IPS-20b (cell line): ENCODE measurements around the gene FANCF.

Source experiments
- H3K27ac ChIP-seq: one replicate; pipeline ENCODE4 v1.5.1; 2013; ENCODE audit warnings: low read length
- H3K27me3 ChIP-seq: 2 replicates; pipeline ENCODE4 v1.6.1; 2013; ENCODE audit warnings: mild to moderate bottlenecking, low read length, inconsistent platforms; ENCODE audit not compliant: insufficient read depth
- H3K36me3 ChIP-seq: 2 replicates; pipeline ENCODE4 v1.6.1; 2013; ENCODE audit warnings: low read depth, mild to moderate bottlenecking, inconsistent platforms, low read length, moderate library complexity; ENCODE audit not compliant: insufficient read depth
- H3K4me1 ChIP-seq: 2 replicates; pipeline ENCODE4 v1.6.1; 2013; ENCODE audit warnings: mild to moderate bottlenecking, control low read depth, inconsistent platforms, low read length, moderate library complexity; ENCODE audit not compliant: insufficient read depth
- H3K4me3 ChIP-seq: 2 replicates; pipeline ENCODE4 v1.5.1; 2013; ENCODE audit warnings: mild to moderate bottlenecking, low read length, inconsistent platforms
- H3K9ac ChIP-seq: 2 replicates; pipeline ENCODE4 v1.6.1; 2013; ENCODE audit warnings: low read depth, mild to moderate bottlenecking, inconsistent platforms, low read length, moderate library complexity
- H3K9me3 ChIP-seq: 2 replicates; pipeline ENCODE4 v1.6.1; 2013; ENCODE audit warnings: mild to moderate bottlenecking, low read depth, low read length, inconsistent platforms; ENCODE audit not compliant: insufficient read depth

FANCF gene, protein sequence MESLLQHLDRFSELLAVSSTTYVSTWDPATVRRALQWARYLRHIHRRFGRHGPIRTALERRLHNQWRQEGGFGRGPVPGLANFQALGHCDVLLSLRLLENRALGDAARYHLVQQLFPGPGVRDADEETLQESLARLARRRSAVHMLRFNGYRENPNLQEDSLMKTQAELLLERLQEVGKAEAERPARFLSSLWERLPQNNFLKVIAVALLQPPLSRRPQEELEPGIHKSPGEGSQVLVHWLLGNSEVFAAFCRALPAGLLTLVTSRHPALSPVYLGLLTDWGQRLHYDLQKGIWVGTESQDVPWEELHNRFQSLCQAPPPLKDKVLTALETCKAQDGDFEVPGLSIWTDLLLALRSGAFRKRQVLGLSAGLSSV

DNA sequence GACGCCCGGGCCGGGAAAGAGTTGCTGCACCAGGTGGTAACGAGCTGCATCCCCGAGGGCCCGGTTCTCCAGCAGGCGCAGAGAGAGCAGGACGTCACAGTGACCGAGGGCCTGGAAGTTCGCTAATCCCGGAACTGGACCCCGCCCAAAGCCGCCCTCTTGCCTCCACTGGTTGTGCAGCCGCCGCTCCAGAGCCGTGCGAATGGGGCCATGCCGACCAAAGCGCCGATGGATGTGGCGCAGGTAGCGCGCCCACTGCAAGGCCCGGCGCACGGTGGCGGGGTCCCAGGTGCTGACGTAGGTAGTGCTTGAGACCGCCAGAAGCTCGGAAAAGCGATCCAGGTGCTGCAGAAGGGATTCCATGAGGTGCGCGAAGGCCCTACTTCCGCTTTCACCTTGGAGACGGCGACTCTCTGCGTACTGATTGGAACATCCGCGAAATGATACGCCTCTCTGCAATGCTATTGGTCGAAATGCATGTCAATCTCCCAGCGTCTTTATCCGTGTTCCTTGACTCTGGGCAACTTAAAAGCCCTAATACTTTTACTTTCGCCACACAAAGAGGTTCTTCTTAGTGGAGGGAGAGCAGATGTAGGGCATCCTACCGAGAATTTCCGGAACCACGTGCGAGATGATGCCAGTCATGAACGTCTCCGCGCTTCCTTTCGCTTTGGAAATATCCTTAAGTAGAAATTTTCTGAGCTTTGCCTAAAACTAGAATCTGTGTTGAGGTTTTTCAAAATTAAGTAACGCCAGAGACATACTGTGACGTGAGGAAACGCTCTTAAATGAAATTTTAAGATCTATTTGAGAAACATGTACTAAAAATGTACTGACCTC, at the start of gene FANCF:
Gene FANCF (minus strand): TSS at position 376 of the 840 bp plus-strand sequence. CDS start 13 bp downstream, at position 363.
- Histone ChIP-seq H3K36me3 (no peaks in the 10 kb centered on the region), H3K9me3 (no peaks in the 10 kb centered on the region), H3K4me3 (peak within 1 kb of the TSS; percentile 89), H3K9ac (peak within 1 kb of the TSS; percentile 96), H3K27ac (peak within 1 kb of the TSS; percentile 62), H3K4me1 (peaks cover 7% of the 10 kb centered on the region; the same call in 1 of the 2 replicates), H3K27me3 (no peaks in the 10 kb centered on the region)

DNA sequence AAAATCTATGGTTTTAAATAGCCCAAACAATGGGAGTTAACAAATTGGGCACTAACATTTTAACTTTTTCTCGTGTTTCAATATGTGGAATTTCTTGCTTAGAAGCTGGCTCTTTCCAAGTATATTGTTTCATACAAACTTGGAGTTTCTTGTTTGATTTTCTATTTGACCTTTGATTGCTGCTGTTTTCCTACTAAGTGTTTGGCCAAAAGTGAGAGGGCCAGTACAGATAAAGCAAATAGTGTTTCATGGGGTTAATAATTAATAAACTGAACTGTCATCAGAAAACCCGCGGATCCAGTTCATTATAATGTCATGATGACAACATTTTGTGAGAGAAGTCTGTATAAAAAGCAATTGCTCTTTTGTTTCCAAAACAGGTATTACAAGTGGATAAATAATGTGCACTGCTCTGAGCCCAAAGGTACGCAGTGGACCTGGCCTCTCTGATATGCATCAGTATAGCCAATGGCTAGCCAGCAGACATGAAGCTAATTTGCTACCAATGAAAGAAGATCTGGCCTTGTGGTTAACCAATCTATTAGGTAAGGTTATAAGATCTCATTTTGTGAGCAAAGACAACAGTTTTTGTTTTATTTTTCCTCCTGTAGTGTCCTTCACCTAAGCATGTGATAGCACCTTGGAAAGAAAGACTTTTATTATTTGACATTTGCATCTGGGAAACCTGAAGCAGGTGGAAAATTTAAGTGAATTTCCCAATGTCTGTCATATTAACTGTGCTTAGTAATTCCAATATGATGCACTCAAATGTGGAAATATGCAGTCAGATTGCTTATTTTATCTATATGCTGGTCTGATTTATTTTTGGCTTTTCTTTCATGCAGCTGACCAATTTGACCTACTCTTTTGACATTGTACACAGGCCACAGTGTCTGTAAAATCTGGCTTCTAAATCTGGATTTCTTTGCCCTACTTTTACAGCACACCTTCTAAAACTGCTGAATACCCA, 49.1 kb upstream of the FANCF start:
- no peaks in the 10 kb centered on the region for H3K27me3 ChIP-seq
- no peaks in the 10 kb centered on the region for H3K36me3 ChIP-seq
- H3K4me3 ChIP-seq, result no peak overlapping the region
- no peaks in the 10 kb centered on the region for H3K4me1 ChIP-seq
- no peak overlapping the region for H3K27ac ChIP-seq
- no peak overlapping the region for H3K9ac ChIP-seq
- no peaks in the 10 kb centered on the region for H3K9me3 ChIP-seq

DNA sequence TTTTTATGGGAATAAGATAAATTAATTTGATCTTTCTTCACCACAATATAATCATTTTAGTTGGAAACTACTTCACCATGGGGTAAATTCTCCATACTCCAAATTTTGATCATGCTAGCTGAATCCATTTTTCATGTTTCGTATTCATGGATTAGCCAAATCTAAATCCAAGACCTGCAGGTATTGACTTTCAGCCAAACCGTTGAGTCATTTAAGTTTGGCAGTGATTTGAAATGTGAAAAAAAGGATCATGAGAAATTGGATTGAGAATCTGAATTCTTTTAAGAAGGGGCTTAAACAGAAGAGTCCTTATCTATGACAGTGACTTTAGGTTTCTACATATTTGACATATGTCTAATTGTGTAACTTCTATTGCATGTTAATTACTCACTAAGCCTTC, 46.1 kb upstream of the FANCF start:
- Histone ChIP-seq H3K27ac (no peak overlapping the region), H3K4me1 (0 out of 2 replicates have a peak, but pooled peaks cover 5% of the 10 kb centered on the region), H3K9me3 (no peaks in the 10 kb centered on the region), H3K36me3 (no peaks in the 10 kb centered on the region), H3K4me3 (no peak overlapping the region), H3K9ac (no peak overlapping the region), H3K27me3 (peaks cover 17% of the 10 kb centered on the region)

DNA sequence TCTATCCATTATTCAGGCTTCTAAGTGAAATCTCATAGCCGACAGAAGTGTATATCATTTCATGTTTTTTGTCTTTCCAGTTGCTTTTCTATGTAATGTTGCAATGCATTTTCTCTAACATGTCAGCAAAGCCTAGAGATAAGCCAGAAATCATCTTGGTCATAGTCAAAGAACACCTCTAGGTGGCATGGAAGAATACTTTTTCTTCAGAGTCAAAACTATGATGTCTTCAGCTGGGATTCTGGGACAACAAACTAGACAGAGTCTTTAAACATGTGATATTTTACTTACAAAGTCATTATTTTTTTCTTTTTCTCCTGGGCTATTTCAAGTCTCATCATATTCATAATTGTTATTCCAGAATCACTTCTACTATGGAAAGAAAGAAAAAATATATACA, 45.2 kb upstream of the FANCF start:
- H3K9me3 ChIP-seq, result no peaks in the 10 kb centered on the region
- H3K36me3 ChIP-seq, result no peaks in the 10 kb centered on the region
- H3K9ac ChIP-seq, result no peak overlapping the region
- no peak overlapping the region for H3K4me3 ChIP-seq
- no peak overlapping the region for H3K27ac ChIP-seq
- H3K4me1 ChIP-seq, result peaks cover 10% of the 10 kb centered on the region; the same call in 1 of the 2 replicates
- peaks cover 25% of the 10 kb centered on the region for H3K27me3 ChIP-seq

DNA sequence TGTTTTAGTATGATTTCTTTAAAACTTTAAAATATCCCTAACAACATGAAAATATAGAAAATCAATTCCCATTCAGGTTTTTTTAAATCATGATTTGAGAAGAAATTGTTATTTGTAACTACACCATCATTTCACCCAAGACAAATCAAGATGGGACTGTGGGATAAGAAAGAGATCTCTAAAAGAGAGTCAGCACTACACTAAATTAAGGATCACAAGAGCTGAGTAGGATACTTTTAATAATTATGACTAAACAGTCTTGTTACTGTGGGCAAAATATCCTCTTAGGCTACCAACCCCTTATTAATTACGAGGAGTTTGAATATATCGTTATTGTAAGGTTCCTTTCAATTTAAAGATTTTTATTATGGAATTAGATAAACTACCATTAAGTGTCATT, 43.7 kb upstream of the FANCF start:
- no peaks in the 10 kb centered on the region for H3K36me3 ChIP-seq
- no peak overlapping the region for H3K4me3 ChIP-seq
- H3K27ac ChIP-seq, result no peak overlapping the region
- H3K27me3 ChIP-seq, result peaks cover 33% of the 10 kb centered on the region
- no peaks in the 10 kb centered on the region for H3K9me3 ChIP-seq
- H3K4me1 ChIP-seq, result peaks cover 11% of the 10 kb centered on the region; the same call in 1 of the 2 replicates
- no peak overlapping the region for H3K9ac ChIP-seq

DNA sequence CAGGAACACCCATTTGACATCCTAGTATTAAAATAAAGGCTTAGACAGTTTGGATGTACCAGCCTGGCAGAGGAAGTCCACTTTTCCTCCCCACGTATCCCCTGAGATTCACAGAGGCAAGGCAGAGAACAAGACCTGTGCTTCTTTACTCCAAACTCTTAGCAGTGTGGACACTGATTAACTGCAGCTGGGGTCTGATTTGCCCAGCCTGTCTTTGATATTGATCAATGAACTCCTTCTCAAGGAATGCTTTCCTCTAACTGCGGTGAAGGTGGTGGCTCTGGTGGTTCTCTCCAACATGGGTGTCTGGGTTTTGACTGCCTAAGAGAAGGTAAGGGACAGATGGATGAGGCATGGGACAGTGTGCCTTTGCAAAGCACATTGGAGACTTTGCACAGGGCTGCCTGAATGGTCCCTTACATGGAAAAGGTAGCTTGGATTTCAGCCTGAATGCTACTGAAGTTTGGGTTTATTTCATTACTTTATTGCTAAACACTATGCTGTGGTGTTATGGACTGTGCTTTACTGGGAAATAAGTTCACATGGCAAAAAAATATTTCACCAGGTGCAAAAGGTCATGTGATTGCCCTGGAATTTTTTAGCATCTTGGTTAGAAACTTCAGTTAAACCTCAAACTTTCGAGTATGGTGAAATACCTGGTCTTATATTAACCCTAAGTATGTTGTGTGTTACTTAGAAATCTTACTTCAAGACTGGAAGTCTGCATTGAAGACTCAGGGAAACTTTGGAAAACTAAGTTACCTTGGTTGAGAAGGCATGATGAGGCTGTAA, 42.6 kb upstream of the FANCF start:
- no peak overlapping the region for H3K4me3 ChIP-seq
- H3K27me3 ChIP-seq, result peaks cover 33% of the 10 kb centered on the region
- no peaks in the 10 kb centered on the region for H3K9me3 ChIP-seq
- H3K36me3 ChIP-seq, result no peaks in the 10 kb centered on the region
- peaks cover 11% of the 10 kb centered on the region; the same call in 1 of the 2 replicates for H3K4me1 ChIP-seq
- H3K27ac ChIP-seq, result no peak overlapping the region
- H3K9ac ChIP-seq, result no peak overlapping the region

DNA sequence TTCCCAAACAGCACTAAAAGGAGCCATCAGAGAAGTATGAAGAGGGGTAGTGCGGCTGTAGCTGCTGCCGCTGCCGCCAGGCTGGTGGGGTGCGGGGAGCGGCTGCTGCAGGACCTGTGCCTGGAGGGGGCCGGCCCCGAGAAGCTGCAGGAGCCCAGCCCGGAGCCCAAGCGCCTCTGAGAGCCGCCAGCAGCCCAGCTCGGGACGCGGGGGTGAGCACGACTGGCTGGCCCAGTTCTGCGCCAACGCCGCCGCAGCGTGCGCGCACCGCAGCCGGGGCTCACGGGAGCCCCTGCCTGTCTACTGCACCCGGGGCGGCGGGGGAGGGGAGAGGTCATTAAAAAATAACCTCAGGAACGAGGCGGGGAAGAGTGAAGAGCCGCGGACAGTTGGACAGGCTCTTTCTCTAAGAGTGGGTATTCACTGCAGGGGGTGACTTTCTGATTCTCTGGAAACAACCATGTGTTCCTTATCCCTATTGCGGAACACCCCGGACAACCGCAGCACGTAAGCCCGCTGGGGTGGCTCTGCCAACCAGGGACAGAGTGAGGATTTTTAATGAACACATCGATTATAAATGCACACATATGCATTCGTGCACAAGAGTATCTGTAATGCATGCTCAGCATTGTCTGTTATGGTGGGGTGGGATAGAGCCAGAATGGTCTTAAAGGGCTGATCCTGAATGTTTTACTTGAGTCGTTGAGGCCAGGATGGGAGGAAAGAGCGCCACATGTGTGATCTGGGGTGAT, 41.2 kb upstream of the FANCF start:
- no peaks in the 10 kb centered on the region for H3K36me3 ChIP-seq
- peak overlapping the region; percentile 29 for H3K9ac ChIP-seq
- peaks cover 11% of the 10 kb centered on the region; the same call in 1 of the 2 replicates for H3K4me1 ChIP-seq
- H3K27ac ChIP-seq, result no peak overlapping the region
- no peaks in the 10 kb centered on the region for H3K9me3 ChIP-seq
- H3K27me3 ChIP-seq, result peaks cover 33% of the 10 kb centered on the region
- peak overlapping the region; percentile 70 for H3K4me3 ChIP-seq

DNA sequence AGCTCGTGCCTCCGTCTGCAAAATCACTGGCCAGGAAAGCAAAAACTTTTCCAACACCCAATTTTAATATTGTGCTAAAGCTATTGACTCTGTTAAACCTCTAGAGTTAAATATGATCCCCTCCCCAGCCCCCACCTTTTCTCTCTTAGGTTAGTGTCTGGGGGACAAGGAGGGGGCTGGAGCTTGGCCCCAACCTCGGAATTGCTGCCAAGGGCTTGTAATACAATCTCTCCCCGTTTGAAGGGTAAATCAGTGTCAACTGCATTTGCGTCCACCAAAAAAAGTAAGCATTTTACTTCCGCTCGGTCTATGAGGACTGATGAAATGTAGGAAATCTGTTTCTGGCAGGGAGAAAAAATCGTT, 40.7 kb upstream of the FANCF start, which contains the start of gene GAS2:
Gene GAS2 (plus strand): TSS at position 287 of the 363 bp plus-strand sequence. CDS start 8,259 bp downstream, outside the sequence.
- Histone ChIP-seq H3K4me3 (peak within 1 kb of the TSS; percentile 70), H3K9me3 (no peaks in the 10 kb centered on the region), H3K9ac (peak within 1 kb of the TSS; percentile 29), H3K36me3 (no peaks in the 10 kb centered on the region), H3K27me3 (peaks cover 33% of the 10 kb centered on the region), H3K27ac (no peak within 1 kb of the TSS), H3K4me1 (peaks cover 11% of the 10 kb centered on the region; the same call in 1 of the 2 replicates)

DNA sequence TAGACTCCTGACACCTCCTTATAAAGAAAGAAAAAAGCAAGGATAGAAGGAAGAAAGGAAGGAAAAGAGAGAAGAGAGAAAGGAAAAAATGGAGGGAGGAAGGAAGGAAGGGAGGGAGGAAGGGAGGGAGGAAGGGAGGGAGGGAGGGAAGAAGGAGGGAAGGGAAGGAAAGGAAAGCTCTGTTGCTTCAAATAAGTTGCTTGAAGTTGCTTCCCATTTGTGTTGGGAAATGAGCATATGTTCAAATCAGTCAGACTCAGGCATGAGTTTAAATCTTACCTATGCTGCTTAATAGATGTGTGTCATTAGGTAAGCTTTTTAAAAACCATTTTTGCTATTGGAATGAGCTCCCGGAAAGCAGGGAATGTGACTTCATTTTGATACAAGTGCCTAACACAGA, 34.2 kb upstream of the FANCF start:
- no peaks in the 10 kb centered on the region for H3K9me3 ChIP-seq
- no peaks in the 10 kb centered on the region for H3K36me3 ChIP-seq
- H3K27me3 ChIP-seq, result no peaks in the 10 kb centered on the region
- H3K4me1 ChIP-seq, result peaks cover 6% of the 10 kb centered on the region
- no peak overlapping the region for H3K9ac ChIP-seq
- no peak overlapping the region for H3K27ac ChIP-seq
- no peak overlapping the region for H3K4me3 ChIP-seq

DNA sequence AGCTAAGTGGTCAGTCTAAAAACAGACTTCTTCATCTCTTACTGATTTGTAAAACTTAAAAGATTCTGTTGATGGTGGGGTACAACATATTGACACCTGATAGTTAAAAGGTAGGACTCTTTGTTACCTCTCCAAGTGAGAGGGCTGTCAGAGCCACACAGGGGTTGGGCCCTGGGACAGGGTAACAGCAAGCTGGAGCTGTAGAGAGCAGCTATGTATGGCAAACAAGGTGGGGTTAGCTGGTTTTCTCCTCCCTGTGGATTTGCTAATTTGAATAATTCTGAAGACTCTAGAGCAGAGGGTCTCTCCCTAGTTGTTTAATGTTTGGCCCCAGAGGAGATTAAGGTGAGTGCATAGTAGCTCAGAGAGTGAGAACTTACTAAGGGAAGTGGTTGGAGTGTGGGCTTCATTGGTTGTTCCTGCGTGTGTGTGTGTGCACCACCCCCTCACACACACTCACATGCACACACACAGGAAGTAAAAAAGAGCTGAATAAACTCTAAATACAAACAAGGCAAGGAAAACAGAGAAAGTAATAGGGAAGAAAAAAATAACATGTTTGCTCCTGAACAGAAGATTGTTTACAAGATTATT, 31.6 kb upstream of the FANCF start:
- peaks cover 6% of the 10 kb centered on the region for H3K4me1 ChIP-seq
- H3K27me3 ChIP-seq, result no peaks in the 10 kb centered on the region
- no peaks in the 10 kb centered on the region for H3K9me3 ChIP-seq
- no peaks in the 10 kb centered on the region for H3K36me3 ChIP-seq
- H3K27ac ChIP-seq, result no peak overlapping the region
- H3K9ac ChIP-seq, result no peak overlapping the region
- H3K4me3 ChIP-seq, result no peak overlapping the region
